Adrenal gland (tissue), 12 donors: Measurements from ENCODE around the gene CCDC167. TPM values are rescaled to one million over a fixed set of nuclear protein-coding genes. Genes with fewer than 3 reads are reported as not detected.
A peak's percentile ranks its signal among the peaks of the same experiment; 100 is the strongest.

Source experiments
- DNase-seq, 7 donors: peaks; one replicate each; pipeline ENCODE4 v3.0.0-alpha.2; 2019 to 2020
- H3K27ac ChIP-seq, 5 donors: fragments of 200-600 bp; sonication (generic) in 4 of 5; 1 replicate in 3 of 5; 2 replicates in 2 of 5; pipeline versions ENCODE4 v1.5.1 to v1.8.0; 2016 to 2020; ENCODE audit warnings: mild to moderate bottlenecking in 1 of 5
- H3K27me3 ChIP-seq: fragments of 200-600 bp; 2 replicates; pipeline ENCODE4 v1.8.0; 2021
- H3K36me3 ChIP-seq, 2 donors: fragments of 200-600 bp; replicated peaks in 1 of 2; 1 replicate in 1 of 2; 2 replicates in 1 of 2; pipeline versions ENCODE4 v1.5.1 to v1.8.0; 2018 to 2022
- H3K4me1 ChIP-seq, 2 donors: fragments of 200-600 bp; replicated peaks in 1 of 2; 1 replicate in 1 of 2; 2 replicates in 1 of 2; pipeline versions ENCODE4 v1.5.1 to v1.8.0; 2018 to 2021
- H3K4me3 ChIP-seq, 4 donors: fragments of 200-600 bp; sonication (generic) in 3 of 4; one replicate each; pipeline ENCODE4 v1.5.1; 2016 to 2018
- H3K9me3 ChIP-seq, 3 donors: fragments of 200-600 bp; sonication (generic) in 1 of 3; replicated peaks in 1 of 3; 1 replicate in 2 of 3; 2 replicates in 1 of 3; pipeline versions ENCODE4 v1.5.1 to v1.8.0; 2016 to 2021
- POLR2A ChIP-seq, 2 donors: fragments of 450-650 bp; IDR thresholded peaks; one replicate each; pipeline ENCODE4 v1.6.1; 2017; ENCODE audit warnings: antibody characterized with exemption in 2 of 2, mild to moderate bottlenecking in 2 of 2, moderate library complexity in 1 of 2
- WGBS, 4 donors: extraction: QIAGEN DNeasy Blood & Tissue Kit in 2 of 4; methylation state at CpG; one replicate each; pipeline versions ENCODE4 v1.1.5 to v1.1.7; 2013 to 2017; 5-methylcytosine and 5-hydroxymethylcytosine counted together
- intact Hi-C, 2 donors: fragments of 100-400 bp; cut with DNase I; formaldehyde crosslinking; loops; one replicate each; pipeline versions ENCODE4 v1.14.1 to v1.15.0; 2022 to 2023
- polyA plus RNA-seq, 3 donors: library from polyadenylated mRNA; stranded (reverse); fragments of 200-250 nt in 2 of 3; fragments of 350-450 nt in 1 of 3; fragmentation: Illumina TruSeq in 1 of 3; extraction: RNeasy Lipid Tissue Mini Kit (QIAGEN cat#74804) in 1 of 3; gene quantifications; one replicate each; pipeline ENCODE4 v1.2.3, GENCODE V29; 2013 to 2014
- total RNA-seq, 9 donors: library from RNA; depleted of rRNA in 4 of 9; stranded (reverse); fragments of >200 nt in 4 of 9; fragments of 120-200 nt in 1 of 9; fragmentation: NEBNext Ultra II Directional in 1 of 9; extraction: Animal tissue kit (Norgen Biotek cat#: 25700) in 1 of 9; gene quantifications; one replicate each; pipeline versions ENCODE4 v1.1.0 to v1.2.4, GENCODE V29; 2013 to 2023
- TF ChIP-seq, protein P1 (sequence below), 6 experiments: fragments of 450-650 bp in 4 of 6; fragments of 200-600 bp in 2 of 6; sonication (generic) in 1 of 6; IDR thresholded peaks; 1 replicate in 5 of 6; 2 replicates in 1 of 6; pipeline versions ENCODE4 v1.5.1 to v1.8.0; 2016 to 2021; ENCODE audit warnings: antibody characterized with exemption in 6 of 6, mild to moderate bottlenecking in 2 of 6, moderate library complexity in 1 of 6
- donor health status: healthy with polysubstance abuse.
- donor health status: Bipolar disorder and iron deficiency.
- donor health status: DM: yes; HTN: yes; CAD: no.
- donor health status: DM: no; HTN: no; CAD: no.
- donor health status: DM: no; HTN: no; CAD: no.
- donor health status: DM: yes; HTN: yes; CAD: no.

The CCDC167 gene
- total and polyA plus RNA-seq, 12 donors = 14.4 to 69.2 (median 20.9) TPM

DNA sequence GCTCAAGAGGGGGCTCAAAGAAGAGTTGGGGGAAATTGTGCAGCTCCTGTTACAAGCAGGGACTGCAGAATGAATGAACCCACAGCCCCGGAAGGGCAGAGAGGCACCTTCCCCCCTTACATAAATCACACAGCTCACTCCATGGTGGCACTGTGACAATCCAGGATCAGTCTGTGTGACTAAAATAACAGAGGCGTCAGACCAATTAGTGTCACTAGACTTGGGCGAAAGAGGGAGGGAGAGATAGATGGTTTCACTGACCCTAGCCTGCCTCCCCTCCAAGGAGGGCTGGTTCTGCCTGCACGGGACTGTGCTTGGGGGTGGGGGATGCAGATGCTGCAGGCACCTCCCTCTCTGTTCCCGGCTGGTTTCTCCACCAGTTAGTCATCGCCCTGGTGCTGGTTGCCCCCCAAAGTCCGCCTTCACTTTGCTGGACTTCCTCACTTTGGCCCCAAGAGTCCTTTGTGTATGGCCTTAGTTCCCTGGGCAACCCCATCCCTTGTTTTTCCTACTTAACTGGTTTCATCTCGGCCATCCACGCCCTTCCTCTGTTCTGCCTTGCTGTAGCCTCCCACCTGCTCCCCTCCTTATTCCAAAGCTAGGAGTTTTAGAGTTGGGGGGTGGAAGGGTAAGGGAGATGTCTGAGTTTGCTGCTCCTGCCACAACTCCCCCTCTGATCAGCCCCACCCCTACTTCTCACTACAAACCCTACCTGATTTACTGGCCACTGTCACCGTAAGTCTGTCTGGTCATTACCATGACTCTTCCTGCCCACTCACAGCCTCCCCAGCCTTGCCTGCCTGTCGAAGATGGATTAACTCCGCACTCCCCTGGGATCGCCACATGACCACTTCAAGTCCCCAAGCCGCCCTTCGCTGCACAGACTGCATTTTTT, 17.7 kb downstream of the CCDC167 start:
- H3K27ac ChIP-seq = peak overlapping the region in 1 of 5 donors; percentile 12
- intact Hi-C loops = loop anchor here (5.0 to 10.0 kb wide), 3 partner anchors 83 to 210 kb away; no protein-coding TSS in a partner anchor
- WGBS, 4 donors = 75 to 82% (median 76%) methylated on average over 12 to 15 of the region's 15 CpGs
- H3K4me1 ChIP-seq = no peaks in the 10 kb centered on the region
- no peak overlapping the region for H3K4me3 ChIP-seq
- peak in 1 of 7 donors; percentile 48 for DNase-seq
- H3K9me3 ChIP-seq = no peaks in the 10 kb centered on the region
- peaks cover 0 to 28% of the 10 kb centered on the region in 2 donors for H3K36me3 ChIP-seq
- no peaks in the 10 kb centered on the region for H3K27me3 ChIP-seq
- TF ChIP-seq, protein P1, sequence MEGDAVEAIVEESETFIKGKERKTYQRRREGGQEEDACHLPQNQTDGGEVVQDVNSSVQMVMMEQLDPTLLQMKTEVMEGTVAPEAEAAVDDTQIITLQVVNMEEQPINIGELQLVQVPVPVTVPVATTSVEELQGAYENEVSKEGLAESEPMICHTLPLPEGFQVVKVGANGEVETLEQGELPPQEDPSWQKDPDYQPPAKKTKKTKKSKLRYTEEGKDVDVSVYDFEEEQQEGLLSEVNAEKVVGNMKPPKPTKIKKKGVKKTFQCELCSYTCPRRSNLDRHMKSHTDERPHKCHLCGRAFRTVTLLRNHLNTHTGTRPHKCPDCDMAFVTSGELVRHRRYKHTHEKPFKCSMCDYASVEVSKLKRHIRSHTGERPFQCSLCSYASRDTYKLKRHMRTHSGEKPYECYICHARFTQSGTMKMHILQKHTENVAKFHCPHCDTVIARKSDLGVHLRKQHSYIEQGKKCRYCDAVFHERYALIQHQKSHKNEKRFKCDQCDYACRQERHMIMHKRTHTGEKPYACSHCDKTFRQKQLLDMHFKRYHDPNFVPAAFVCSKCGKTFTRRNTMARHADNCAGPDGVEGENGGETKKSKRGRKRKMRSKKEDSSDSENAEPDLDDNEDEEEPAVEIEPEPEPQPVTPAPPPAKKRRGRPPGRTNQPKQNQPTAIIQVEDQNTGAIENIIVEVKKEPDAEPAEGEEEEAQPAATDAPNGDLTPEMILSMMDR (IDR thresholded peaks at IDR 0.05) = no peak
- no peak for TF ChIP-seq POLR2A (IDR thresholded peaks at IDR 0.05)

DNA sequence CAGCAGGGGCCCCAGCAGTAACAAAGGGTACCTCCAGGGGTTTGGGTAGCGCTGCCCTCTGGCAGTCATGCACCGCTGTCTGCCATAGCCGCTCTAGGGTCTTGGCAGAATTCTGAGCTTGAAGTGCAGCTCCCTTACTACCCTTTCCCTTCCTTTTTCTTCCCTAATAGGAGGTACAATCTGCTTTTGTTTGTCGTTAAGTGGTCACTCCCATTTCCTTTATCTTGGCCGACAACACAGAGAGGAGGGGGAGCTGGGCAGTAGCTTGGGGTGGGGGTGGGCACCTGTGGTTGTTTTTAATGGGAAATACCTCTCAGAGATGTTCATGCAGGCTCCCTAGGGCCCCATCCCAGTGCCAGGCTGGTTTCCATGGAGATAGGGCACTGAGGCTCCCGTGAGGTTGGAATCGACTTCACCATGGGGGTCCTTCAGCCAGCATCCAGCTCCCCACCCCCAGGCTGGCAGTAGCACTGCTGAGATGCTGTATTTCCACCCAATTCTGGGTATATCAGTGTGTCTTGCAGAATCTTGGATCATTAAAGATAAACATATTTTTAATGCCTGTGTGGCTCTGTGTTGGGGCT, 18.6 kb downstream of the CCDC167 start:
- TF ChIP-seq, protein P1 (IDR thresholded peaks at IDR 0.05) = no peak
- TF ChIP-seq POLR2A (IDR thresholded peaks at IDR 0.05) = no peak
- no peaks in the 10 kb centered on the region for H3K4me1 ChIP-seq
- peaks cover 0 to 34% of the 10 kb centered on the region in 2 donors for H3K36me3 ChIP-seq
- WGBS, 4 donors = 44 to 85% (median 73%) methylated on average over 4 to 7 of the region's 7 CpGs
- peak overlapping the region in 1 of 5 donors; percentile 12 for H3K27ac ChIP-seq
- no peaks in the 10 kb centered on the region for H3K9me3 ChIP-seq
- no peak for DNase-seq
- no peaks in the 10 kb centered on the region for H3K27me3 ChIP-seq
- H3K4me3 ChIP-seq = no peak overlapping the region
- intact Hi-C loops = loop anchor here (5.0 to 10.0 kb wide), 3 partner anchors 84 to 211 kb away; no protein-coding TSS in a partner anchor

DNA sequence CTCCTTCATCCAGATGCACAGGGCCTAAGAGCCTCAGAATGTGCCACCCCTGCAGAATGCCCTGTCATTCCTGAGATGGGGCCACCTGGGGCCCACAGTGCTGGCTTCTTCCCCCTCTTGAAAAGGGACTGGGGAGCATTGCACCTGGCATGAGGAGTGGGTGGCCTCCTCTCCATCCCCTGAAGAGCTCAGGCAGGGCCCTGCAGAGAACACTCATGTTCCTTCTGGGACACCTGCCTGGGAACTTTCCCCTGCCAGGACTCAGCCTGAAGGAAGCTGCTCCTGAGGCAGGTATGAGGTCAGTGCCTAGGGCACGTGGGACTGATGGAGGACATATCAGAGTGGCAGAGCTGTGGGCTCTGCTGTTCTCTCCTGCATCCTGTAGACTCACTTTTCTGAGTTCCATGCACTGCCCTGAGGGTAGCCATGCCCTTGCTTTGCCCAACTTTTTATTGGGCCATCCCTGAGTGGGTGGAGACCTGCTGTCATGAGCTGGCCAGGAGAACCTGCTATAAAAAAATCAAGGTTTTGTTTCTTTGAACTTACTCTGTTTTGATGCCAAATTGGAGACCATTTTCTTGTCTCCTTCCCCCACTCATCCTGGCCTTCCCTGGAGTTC, 19.5 kb downstream of the CCDC167 start:
- Histone ChIP-seq H3K27me3 (no peaks in the 10 kb centered on the region), H3K9me3 (no peaks in the 10 kb centered on the region), H3K4me1 (no peaks in the 10 kb centered on the region), H3K27ac (no peak overlapping the region), H3K4me3 (no peak overlapping the region), H3K36me3 (peaks cover 0 to 43% of the 10 kb centered on the region in 2 donors)
- peak in 1 of 7 donors; percentile 46 for DNase-seq
- intact Hi-C loops = loop anchor here (5.0 to 10.0 kb wide), 3 partner anchors 85 to 212 kb away; no protein-coding TSS in a partner anchor
- WGBS, 4 donors = 74 to 84% methylated on average over 1 of the region's 1 CpG; no CpG with 5 or more reads in 2 of the 4 donors
- TF ChIP-seq POLR2A (IDR thresholded peaks at IDR 0.05) = no peak
- TF ChIP-seq, protein P1 (IDR thresholded peaks at IDR 0.05) = no peak
